H1 (cell line): ENCODE measurements around the gene GBX1. TPM values are rescaled to one million over a fixed set of nuclear protein-coding genes. Genes with fewer than 3 reads are reported as not detected.

ENCODE experiments used
- ATF3 ChIP-seq: IDR thresholded peaks from 2 replicates; pipeline ENCODE4 v1.6.1; 2011; ENCODE audit warnings: low read depth, mild to moderate bottlenecking, low read length; ENCODE audit not compliant: insufficient read depth
- CTCF ChIP-seq, 3 experiments: IDR thresholded peaks; 1 replicate in 2 of 3; 2 replicates in 1 of 3; pipeline versions ENCODE4 v1.5.1 to v1.6.1; 2011; ENCODE audit warnings: low read length in 3 of 3, mild to moderate bottlenecking in 3 of 3, inconsistent platforms in 2 of 3, low read depth in 1 of 3, moderate library complexity in 1 of 3; ENCODE audit not compliant: insufficient read depth in 1 of 3; ENCODE audit errors: control extremely low read depth in 1 of 3
- EP300 ChIP-seq, 2 experiments: IDR thresholded peaks; 1 replicate in 1 of 2; 2 replicates in 1 of 2; pipeline ENCODE4 v1.6.1; 2011 to 2012; ENCODE audit warnings: low read depth in 2 of 2, low read length in 2 of 2, mild to moderate bottlenecking in 2 of 2, borderline replicate concordance in 1 of 2, inconsistent platforms in 1 of 2, moderate library complexity in 1 of 2
- JUN ChIP-seq: IDR thresholded peaks from 2 replicates; pipeline ENCODE4 v1.6.1; 2011; ENCODE audit warnings: low read depth, mild to moderate bottlenecking, improper control_type of control experiment, low read length
- RBBP5 ChIP-seq: IDR thresholded peaks from 2 replicates; pipeline ENCODE4 v1.7.1; 2012; ENCODE audit warnings: low read depth, mild to moderate bottlenecking, inconsistent platforms, low read length, moderate library complexity, borderline replicate concordance
- SP2 ChIP-seq: IDR thresholded peaks from 2 replicates; pipeline ENCODE4 v1.6.1; 2012; ENCODE audit warnings: mild to moderate bottlenecking, low read length, inconsistent platforms
- TAF1 ChIP-seq: IDR thresholded peaks from 2 replicates; pipeline ENCODE4 v1.6.1; 2011; ENCODE audit warnings: mild to moderate bottlenecking, low read depth, low read length
- YY1 ChIP-seq: IDR thresholded peaks from 2 replicates; pipeline ENCODE4 v1.6.1; 2011; ENCODE audit warnings: low read depth, mild to moderate bottlenecking, low read length
- ZNF274 ChIP-seq: IDR thresholded peaks from 2 replicates; pipeline ENCODE4 v1.7.0; 2012; ENCODE audit warnings: low read length, borderline replicate concordance; ENCODE audit errors: extremely low read depth
- polyA plus RNA-seq, 7 experiments: library from polyadenylated mRNA; depleted of rRNA in 3 of 7; stranded (reverse) in 5 of 7; unstranded in 2 of 7; fragments of >200 nt in 5 of 7; fragments of 200-250 nt in 2 of 7; gene quantifications; 1 replicate in 5 of 7; 2 replicates in 1 of 7; 4 replicates in 1 of 7; pipeline versions ENCODE4 v1.2.1 to v1.2.3, GENCODE V29; 2011 to 2013; ENCODE audit warnings: missing spikeins in 2 of 7, mixed read lengths in 2 of 7
- total RNA-seq: library from RNA; stranded (reverse); fragmentation: NEBNext Ultra II Directional; extraction: Animal tissue kit (Norgen Biotek cat#: 25700); gene quantifications from 2 replicates; pipeline ENCODE4 v1.2.1, GENCODE V29; 2021

Gene GBX1
- total and polyA plus RNA-seq, 2 of the 8 experiments (the other 6 are each of a cell fraction or from before 2014, with no cell fraction given), result not detected

GRCh38 chr7:151100921-151101320 lies 66.6 kb downstream of the GBX1 start (continued):
- TF ChIP-seq EP300 (IDR thresholded peaks at IDR 0.05; ENCODE audit: borderline replicate concordance in 1 of 2, low read depth in 2 of 2, low read length in 2 of 2) (no peak), ZNF274 (no peak), JUN (no peak), YY1 (no peak), CTCF (IDR thresholded peaks at IDR 0.05; ENCODE audit: control extremely low read depth in 1 of 3, insufficient read depth in 1 of 3, low read depth in 1 of 3, low read length in 3 of 3) (no peak), ATF3 (no peak), SP2 (no peak), TAF1 (no peak), RBBP5 (no peak)
- TF ChIP-seq, all 59 proteins: peak for 0
